Right lobe of liver (tissue), 6 donors: ENCODE results near the gene KCND3. TPM values are rescaled to one million over a fixed set of nuclear protein-coding genes. Genes with fewer than 3 reads are reported as not detected.
"Not testable (repeated sequence)": the region's sequence is repeated elsewhere in the genome, so short reads cannot be mapped to it uniquely, and the experiment has no call there.

ENCODE experiments used
- ATAC-seq, 4 donors: fragments of 200-7000 bp; cut with Tn5 transposase; one replicate each; pipeline ENCODE4 v1.9.1; 2020; ENCODE audit warnings: mild to moderate bottlenecking in 4 of 4, moderate library complexity in 4 of 4
- DNase-seq, 3 donors: peaks; one replicate each; pipeline ENCODE4 v3.0.0-alpha.2; 2020
- H3K27ac ChIP-seq, 3 donors: fragments of 200-600 bp; one replicate each; pipeline ENCODE4 v1.8.0; 2022
- H3K27me3 ChIP-seq, 2 donors: fragments of 200-600 bp; one replicate each; pipeline ENCODE4 v1.8.0; 2022
- H3K36me3 ChIP-seq, 4 donors: fragments of 200-600 bp; sonication (generic) in 1 of 4; one replicate each; pipeline versions ENCODE4 v1.5.1 to v1.8.0; 2017 to 2022; ENCODE audit warnings: control low read depth in 1 of 4
- H3K4me1 ChIP-seq, 4 donors: fragments of 200-600 bp; sonication (generic) in 1 of 4; one replicate each; pipeline versions ENCODE4 v1.5.1 to v1.8.0; 2017 to 2022; ENCODE audit warnings: control low read depth in 1 of 4
- H3K4me3 ChIP-seq, 3 donors: fragments of 200-600 bp; one replicate each; pipeline ENCODE4 v1.8.0; 2022
- H3K9me3 ChIP-seq, 4 donors: fragments of 200-600 bp; sonication (generic) in 1 of 4; one replicate each; pipeline versions ENCODE4 v1.5.1 to v1.8.0; 2017 to 2022; ENCODE audit warnings: control low read depth in 1 of 4
- CTCF ChIP-seq, 4 donors: fragments of 200-600 bp in 3 of 4; fragments of 450-650 bp in 1 of 4; IDR thresholded peaks; one replicate each; pipeline versions ENCODE4 v1.5.1 to v1.8.0; 2016 to 2022; ENCODE audit warnings: antibody characterized with exemption in 4 of 4, mild to moderate bottlenecking in 2 of 4
- POLR2A ChIP-seq: fragments of 450-650 bp; IDR thresholded peaks from one replicate; pipeline ENCODE4 v1.6.1; 2017; ENCODE audit warnings: antibody characterized with exemption, mild to moderate bottlenecking
- WGBS: methylation state at CpG from one replicate; pipeline ENCODE4 v1.1.6; 2018; ENCODE audit warnings: low coverage, low lambda C conversion rate; ENCODE audit not compliant: insufficient coverage; ENCODE audit errors: missing lambda C conversion rate; 5-methylcytosine and 5-hydroxymethylcytosine counted together
- intact Hi-C, 2 donors: fragments of 100-400 bp; cut with DNase I; formaldehyde crosslinking; loops; one replicate each; pipeline versions ENCODE4 v1.11.2 to v1.14.1; 2022
- total RNA-seq, 6 experiments: library from RNA; depleted of rRNA in 2 of 6; stranded (reverse); fragments of >200 nt in 2 of 6; fragmentation: NEBNext Ultra II Directional in 3 of 6; extraction: Animal tissue kit (Norgen Biotek cat#: 25700) in 3 of 6; gene quantifications; one replicate each; pipeline versions ENCODE4 v1.1.0 to v1.2.4, GENCODE V29; 2016 to 2023
- donor health status: DM: no; HTN: yes; CAD: no.
- donor health status: DM: no; HTN: no; CAD: no.
- donor health status: DM: no; HTN: no; CAD: no.
- donor health status: DM: no; HTN: yes; CAD: no.
- donor health status: DM: no; HTN: yes; CAD: no.

The KCND3 gene
- total RNA-seq, 6 experiments from 2014 or later, result 8.1 to 25.5 (median 16.2) TPM

GRCh38 chr1:111745675-111746613 is 243.5 kb downstream of the KCND3 start:
- WGBS, result 92% methylated on average over 6 of the region's 9 CpGs
- DNase-seq, result no peak
- intact Hi-C loops, result no loop called here
- H3K4me3 ChIP-seq, result no peak overlapping the region
- H3K4me1 ChIP-seq, result no peaks in the 10 kb centered on the region
- no peak overlapping the region for H3K27ac ChIP-seq
- no peaks in the 10 kb centered on the region for H3K9me3 ChIP-seq
- H3K36me3 ChIP-seq, result no peaks in the 10 kb centered on the region
- no peaks in the 10 kb centered on the region for H3K27me3 ChIP-seq
- TF ChIP-seq CTCF (IDR thresholded peaks at IDR 0.05) (no peak), POLR2A (no peak)
- ATAC-seq, result no peak

GRCh38 chr1:111743679-111744101 is 245.8 kb downstream of the KCND3 start:
- Histone ChIP-seq H3K4me3 (no peak overlapping the region), H3K36me3 (no peaks in the 10 kb centered on the region), H3K9me3 (no peaks in the 10 kb centered on the region), H3K27me3 (peaks cover 0 to 3% of the 10 kb centered on the region in 2 donors), H3K27ac (no peak overlapping the region), H3K4me1 (peaks cover 0 to 13% (median 0%) of the 10 kb centered on the region in 4 donors)
- DNase-seq, result peak in 1 of 3 donors; percentile 17
- no peak for TF ChIP-seq CTCF (IDR thresholded peaks at IDR 0.05)
- no peak for TF ChIP-seq POLR2A
- ATAC-seq, result no peak
- WGBS, result 63% methylated on average over 3 of the region's 3 CpGs
- intact Hi-C loops, result no loop called here

- Histone ChIP-seq H3K9me3 (no peaks in the 10 kb centered on the region), H3K36me3 (no peaks in the 10 kb centered on the region), H3K27me3 (peaks cover 0 to 3% of the 10 kb centered on the region in 2 donors), H3K4me3 (no peak overlapping the region), H3K4me1 (peaks cover 0 to 17% (median 0%) of the 10 kb centered on the region in 4 donors), H3K27ac (no peak overlapping the region)
- WGBS, result 68% methylated on average over 4 of the region's 5 CpGs
- intact Hi-C loops, result no loop called here
- ATAC-seq (no peak), DNase-seq (peak in 1 of 3 donors; percentile 15)
- TF ChIP-seq POLR2A, result no peak
- no peak for TF ChIP-seq CTCF (IDR thresholded peaks at IDR 0.05)
Measured at GRCh38 chr1:111742938-111743549, 246.4 kb downstream of the KCND3 start.

- H3K36me3 ChIP-seq, H3K4me3 ChIP-seq, ATAC-seq, H3K27me3 ChIP-seq, intact Hi-C loops, H3K9me3 ChIP-seq, DNase-seq, H3K27ac ChIP-seq: not testable (repeated sequence)
- WGBS, result 90% methylated on average over 10 of the region's 14 CpGs
- H3K4me1 ChIP-seq, result peaks cover 0 to 17% (median 0%) of the 10 kb centered on the region in 4 donors
Measured at GRCh38 chr1:111742292-111742691, 247.2 kb downstream of the KCND3 start.
